HFF-Myc (cell line): ENCODE results near the gene SF3B6.
"Not testable (repeated sequence)": the region's sequence is repeated elsewhere in the genome, so short reads cannot be mapped to it uniquely, and the experiment has no call there.

Experiments
- DNase-seq: peaks from one replicate; pipeline ENCODE4 v3.0.0-alpha.2; 2011; ENCODE audit warnings: low read depth; ENCODE audit errors: extremely low read depth
- H3K4me3 ChIP-seq: replicated peaks from 2 replicates; pipeline ENCODE4 v1.5.1; 2011; ENCODE audit warnings: low read depth, mild to moderate bottlenecking, control low read depth, low read length
- TF ChIP-seq, protein P1 (sequence below): IDR thresholded peaks from 2 replicates; pipeline ENCODE4 v1.5.1; 2012; ENCODE audit warnings: mild to moderate bottlenecking, low read depth, low read length, control low read depth; ENCODE audit errors: missing control alignments

The SF3B6 gene

GRCh38 chr2:24046599-24046929 is 29.6 kb downstream of the SF3B6 start:
- TF ChIP-seq, protein P1, sequence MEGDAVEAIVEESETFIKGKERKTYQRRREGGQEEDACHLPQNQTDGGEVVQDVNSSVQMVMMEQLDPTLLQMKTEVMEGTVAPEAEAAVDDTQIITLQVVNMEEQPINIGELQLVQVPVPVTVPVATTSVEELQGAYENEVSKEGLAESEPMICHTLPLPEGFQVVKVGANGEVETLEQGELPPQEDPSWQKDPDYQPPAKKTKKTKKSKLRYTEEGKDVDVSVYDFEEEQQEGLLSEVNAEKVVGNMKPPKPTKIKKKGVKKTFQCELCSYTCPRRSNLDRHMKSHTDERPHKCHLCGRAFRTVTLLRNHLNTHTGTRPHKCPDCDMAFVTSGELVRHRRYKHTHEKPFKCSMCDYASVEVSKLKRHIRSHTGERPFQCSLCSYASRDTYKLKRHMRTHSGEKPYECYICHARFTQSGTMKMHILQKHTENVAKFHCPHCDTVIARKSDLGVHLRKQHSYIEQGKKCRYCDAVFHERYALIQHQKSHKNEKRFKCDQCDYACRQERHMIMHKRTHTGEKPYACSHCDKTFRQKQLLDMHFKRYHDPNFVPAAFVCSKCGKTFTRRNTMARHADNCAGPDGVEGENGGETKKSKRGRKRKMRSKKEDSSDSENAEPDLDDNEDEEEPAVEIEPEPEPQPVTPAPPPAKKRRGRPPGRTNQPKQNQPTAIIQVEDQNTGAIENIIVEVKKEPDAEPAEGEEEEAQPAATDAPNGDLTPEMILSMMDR: no peak
- peak overlapping the region; percentile 90 for H3K4me3 ChIP-seq
- no peak for DNase-seq

DNA sequence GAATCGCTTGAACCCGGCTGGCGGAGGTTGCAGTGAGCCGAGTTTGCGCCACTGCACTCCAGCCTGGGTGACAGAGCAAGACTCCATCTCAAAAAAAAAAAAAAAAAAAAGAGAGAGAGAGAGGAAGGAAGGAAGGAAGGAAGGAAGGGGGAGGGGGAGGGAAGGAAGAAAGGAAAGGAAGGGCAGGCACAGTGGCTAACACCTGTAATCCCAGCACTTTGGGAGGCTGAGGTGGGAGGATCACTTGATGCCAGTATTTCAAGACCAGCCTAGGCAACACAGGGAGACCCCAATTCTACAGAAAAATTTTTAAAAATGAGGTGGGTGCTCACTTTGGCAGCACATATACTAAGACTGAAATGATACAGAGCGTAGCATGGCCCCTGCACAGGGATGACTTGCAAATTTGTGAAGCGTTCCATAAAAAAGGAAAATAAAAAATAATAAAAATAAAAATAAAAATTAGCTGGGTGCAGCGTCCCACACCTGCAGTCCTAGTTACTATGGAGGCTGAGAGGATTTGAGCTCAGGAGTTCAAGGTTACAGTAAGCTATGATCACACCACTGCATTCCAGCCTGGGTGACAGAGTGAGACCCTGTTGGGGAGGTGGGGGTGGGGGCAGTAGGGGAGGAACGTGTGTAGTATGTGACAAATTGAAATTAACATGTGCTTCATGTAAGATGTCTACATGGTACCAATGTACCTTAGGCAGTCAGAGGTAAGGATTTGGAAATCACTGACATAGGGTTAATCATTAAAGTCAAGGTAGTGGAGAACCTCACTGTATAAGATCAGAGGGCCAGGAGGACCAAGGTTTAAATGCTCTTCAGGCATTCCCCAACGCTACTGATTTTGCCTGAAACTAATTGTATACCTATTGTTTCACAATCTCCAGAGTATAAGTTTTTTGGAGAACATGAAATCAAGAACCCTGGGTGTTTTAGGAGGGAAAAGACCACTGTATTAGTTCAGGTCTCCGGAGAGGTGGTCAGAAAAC is 30.3 kb downstream of the SF3B6 start:
- TF ChIP-seq, protein P1: no peak
- H3K4me3 ChIP-seq: peak overlapping the region; percentile 90
- no peak for DNase-seq

DNA sequence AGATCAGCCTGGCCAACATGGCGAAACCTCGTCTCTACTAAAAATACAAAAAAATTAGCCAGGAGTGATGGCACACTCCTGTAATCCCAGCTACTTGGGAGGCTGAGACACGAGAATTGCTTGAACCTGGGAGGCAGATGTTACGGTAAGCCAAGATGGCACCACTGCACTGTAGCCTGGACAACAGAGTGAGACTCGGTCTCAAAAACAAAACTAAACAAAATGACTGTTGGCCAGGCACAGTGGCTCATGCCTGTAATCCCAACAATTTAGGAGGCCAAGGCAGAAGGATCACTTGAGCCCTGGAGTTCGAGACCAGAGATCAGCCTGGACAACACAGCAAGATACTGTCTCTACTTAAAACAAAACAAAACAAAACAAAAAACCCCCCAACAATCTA is 33.0 kb downstream of the SF3B6 start:
- H3K4me3 ChIP-seq, DNase-seq: not testable (repeated sequence)

- TF ChIP-seq, protein P1: no peak
- no peak overlapping the region for H3K4me3 ChIP-seq
- no peak for DNase-seq
Measured at GRCh38 chr2:24040511-24040910, 35.6 kb downstream of the SF3B6 start.

DNA sequence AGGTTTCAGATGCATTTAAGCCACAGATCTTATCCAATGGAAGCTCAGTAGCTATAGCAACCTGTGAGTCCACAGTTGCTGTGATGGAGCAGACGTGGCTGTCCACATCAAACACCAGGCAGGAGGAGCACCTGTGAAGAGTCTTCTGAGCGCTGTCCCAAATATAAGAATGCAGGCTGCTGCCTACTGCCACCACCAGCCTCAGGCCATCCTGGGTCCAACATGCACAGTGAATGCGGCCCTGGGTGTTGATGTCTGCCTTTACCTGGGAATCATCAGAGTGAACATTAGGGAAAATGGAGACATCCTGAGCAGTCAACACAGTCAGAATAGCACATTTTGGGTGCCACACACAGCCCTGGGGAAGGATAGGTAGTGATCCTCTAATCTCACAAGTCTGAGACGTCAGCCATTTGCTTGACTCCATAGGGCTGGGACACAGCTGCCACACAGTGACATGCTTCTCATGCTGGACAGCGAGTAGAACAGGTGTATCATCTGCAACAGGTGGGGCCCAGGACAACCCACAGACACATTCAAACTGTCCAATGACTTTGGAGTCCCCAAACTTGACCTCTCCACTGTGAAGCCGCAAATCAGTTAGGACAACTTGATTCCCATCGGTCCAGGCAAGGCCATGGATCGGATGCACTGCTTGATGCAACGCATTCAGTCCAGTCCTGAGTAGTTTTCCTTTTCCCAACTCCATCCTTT is 37.2 kb downstream of the SF3B6 start:
- no peak overlapping the region for H3K4me3 ChIP-seq
- DNase-seq: no peak
- TF ChIP-seq, protein P1: no peak

DNA sequence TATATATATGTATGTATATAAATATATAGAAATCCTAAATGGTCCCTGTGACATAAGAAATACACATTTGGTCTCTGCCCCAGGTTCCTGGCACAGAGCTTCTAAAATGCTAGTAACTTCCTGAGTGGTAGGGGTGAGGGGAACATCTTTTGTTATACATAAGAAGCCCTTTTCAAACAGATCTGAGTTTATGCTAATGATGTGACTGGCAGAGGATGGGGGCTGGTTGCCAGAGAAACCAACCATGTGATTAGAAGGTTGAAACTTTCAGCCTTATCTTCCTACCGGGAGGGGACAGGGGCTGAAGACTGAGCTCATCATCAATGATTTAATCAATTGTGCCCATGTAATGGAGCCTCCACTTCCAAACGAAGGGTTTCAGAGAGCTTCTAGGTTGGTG is 49.9 kb downstream of the SF3B6 start:
- H3K4me3 ChIP-seq: no peak overlapping the region
- no peak for DNase-seq
- TF ChIP-seq, protein P1: no peak

GRCh38 chr2:24024996-24025663 is 51.0 kb downstream of the SF3B6 start:
- no peak overlapping the region for H3K4me3 ChIP-seq
- TF ChIP-seq, protein P1: no peak
- DNase-seq: no peak
